HG03175 (cell line): ENCODE data around the gene LURAP1L.
"Not testable (repeated sequence)": the region's sequence is repeated elsewhere in the genome, so short reads cannot be mapped to it uniquely, and the experiment has no call there.

ENCODE experiments used
- ATAC-seq: cut with Tn5 transposase; IDR thresholded peaks from one replicate; pipeline ENCODE4 v1.9.1; 2021; ENCODE audit warnings: mild to moderate bottlenecking, moderate library complexity; ENCODE audit not compliant: unreplicated experiment

The LURAP1L gene

DNA sequence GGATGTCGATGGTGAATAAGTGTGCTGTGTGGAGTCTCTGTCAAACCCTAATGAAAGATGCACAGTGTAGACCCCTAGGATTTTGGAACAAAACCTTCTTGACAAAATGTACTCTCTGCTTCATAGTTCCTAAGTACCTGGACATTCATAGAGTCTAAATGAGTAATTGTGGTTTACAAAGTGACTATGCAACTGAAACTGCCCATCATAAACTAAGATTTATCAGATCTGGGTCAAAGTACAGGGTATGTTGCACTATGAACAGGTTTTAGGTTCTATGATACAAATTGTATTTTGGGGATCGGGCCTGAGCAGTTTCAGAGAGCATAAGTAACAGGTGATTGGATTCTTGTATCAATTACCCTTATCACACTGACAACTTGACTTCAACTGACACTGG lies 79.4 kb downstream of the LURAP1L start:
- ATAC-seq, result no peak

DNA sequence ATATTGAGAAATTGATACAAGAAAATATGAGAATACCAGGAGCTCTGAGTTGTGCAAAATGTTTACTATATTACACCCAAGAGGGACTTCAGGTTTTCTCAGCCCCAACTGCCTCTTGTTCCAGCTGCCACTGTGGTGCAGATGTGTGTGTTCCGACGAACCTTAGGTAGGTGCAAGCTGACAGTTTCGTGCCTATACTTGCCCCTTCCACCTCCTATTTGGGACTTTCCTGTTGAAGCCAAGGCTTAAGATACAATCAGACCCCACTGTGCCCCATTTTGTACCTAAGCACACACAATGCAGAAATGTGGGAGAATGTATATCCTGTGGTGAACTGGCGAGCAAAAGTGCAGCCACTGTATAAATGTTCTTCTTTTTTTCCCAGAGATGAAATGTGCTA lies 80.2 kb downstream of the LURAP1L start:
- ATAC-seq, result no peak

GRCh38 chr9:12856603-12857002 lies 81.8 kb downstream of the LURAP1L start:
- ATAC-seq, result no peak

DNA sequence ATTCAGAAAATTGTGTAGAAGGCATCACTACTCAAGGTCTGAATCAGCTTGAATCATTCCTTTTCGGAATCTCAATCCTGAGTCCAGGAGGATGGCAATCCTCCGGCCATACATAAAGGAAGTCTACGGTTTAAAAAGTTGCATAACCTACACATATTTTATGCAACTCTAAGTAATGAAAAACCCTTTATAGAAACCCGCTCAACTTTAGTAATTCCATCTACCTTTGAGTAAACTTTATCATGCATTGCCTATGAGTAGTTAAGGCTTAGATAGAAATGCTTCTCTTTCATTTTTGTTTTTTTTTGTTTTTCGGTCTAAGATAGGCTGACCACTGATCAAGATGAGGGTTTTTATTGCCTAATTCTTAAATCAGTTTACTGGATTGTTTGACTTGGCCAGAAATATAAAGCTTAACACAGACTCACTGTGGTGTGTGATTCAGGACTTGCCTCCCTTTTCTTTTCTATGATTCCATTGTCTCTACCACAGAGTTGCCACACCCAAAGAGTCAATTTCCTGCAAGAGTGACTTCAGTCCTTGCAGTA lies 85.0 kb downstream of the LURAP1L start:
- no peak for ATAC-seq

DNA sequence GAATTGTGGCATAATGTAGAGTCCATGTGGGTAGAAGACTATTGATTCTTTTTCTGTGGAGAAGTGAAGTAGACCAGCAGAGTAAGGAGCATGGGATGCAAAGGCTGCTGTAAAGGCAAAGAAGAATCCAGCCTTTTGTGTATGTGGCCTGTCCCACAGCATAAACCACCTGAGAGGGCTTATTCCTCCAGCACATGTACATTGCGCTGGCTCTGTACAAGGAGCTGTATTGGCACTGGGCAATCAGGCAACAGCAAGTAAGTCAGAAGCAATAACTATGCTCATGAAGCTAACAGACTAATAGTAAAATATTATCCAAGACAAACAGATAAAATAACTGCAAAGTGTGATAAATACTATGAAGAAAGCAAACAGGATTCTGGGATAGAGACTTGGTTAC lies 86.2 kb downstream of the LURAP1L start:
- no peak for ATAC-seq

- no peak for ATAC-seq
Measured at GRCh38 chr9:12862611-12863410, 88.0 kb downstream of the LURAP1L start.

DNA sequence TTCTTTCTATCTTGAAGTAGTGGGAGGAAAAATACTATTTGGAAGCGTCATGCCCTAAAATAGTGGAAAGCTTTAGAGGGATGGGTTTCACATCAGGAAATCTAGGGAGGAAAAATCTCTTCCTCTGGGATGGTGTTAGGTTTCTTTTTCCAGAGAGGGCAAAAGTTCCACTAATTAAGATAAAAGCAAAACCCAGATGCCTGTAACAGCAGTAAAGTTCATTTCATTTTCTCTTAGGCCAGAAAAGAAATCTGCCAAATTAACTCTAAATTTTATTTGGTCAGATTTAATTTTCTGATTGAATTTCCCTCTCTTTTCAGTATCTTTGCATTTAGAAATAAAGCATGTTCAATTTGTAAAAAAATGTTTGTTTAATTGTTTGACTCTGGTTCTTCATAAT lies 88.8 kb downstream of the LURAP1L start:
- ATAC-seq, result no peak

GRCh38 chr9:12865380-12865779 lies 90.6 kb downstream of the LURAP1L start:
- ATAC-seq, result not testable (repeated sequence)
